ENCODE results near the gene ETFRF1.
A peak's percentile ranks its signal among the peaks of the same experiment; 100 is the strongest.

The ETFRF1 gene

GRCh38 chr12:25236190-25236589 lies 41.2 kb downstream of the ETFRF1 start:
- DNase-seq, result peak; percentile 17

GRCh38 chr12:25236626-25237025 lies 41.6 kb downstream of the ETFRF1 start:
- DNase-seq, result no peak

- peak; percentile 60 for DNase-seq
Measured at GRCh38 chr12:25241167-25242020, 46.4 kb downstream of the ETFRF1 start.

- DNase-seq, result no peak
Measured at GRCh38 chr12:25242981-25243679, 48.1 kb downstream of the ETFRF1 start.

GRCh38 chr12:25243680-25243990 lies 48.6 kb downstream of the ETFRF1 start:
- DNase-seq, result no peak

GRCh38 chr12:25245491-25245890 lies 50.5 kb downstream of the ETFRF1 start:
- DNase-seq, result no peak

- DNase-seq, result no peak
Measured at GRCh38 chr12:25248137-25248536, 53.1 kb downstream of the ETFRF1 start.

GRCh38 chr12:25248732-25249131 lies 53.7 kb downstream of the ETFRF1 start:
- no peak for DNase-seq

GRCh38 chr12:25249931-25250738 lies 55.1 kb downstream of the ETFRF1 start:
- no peak for DNase-seq

- peak; percentile 98 for DNase-seq
Measured at GRCh38 chr12:25250744-25251730, 56.0 kb downstream of the ETFRF1 start, which contains the start of gene KRAS. Gene KRAS (minus strand): TSS chr12:25250929.

- no peak for DNase-seq
Measured at GRCh38 chr12:25251769-25252168, 56.7 kb downstream of the ETFRF1 start.

GRCh38 chr12:25252946-25253345 lies 57.9 kb downstream of the ETFRF1 start:
- DNase-seq, result no peak

GRCh38 chr12:25253371-25254068 lies 58.5 kb downstream of the ETFRF1 start:
- DNase-seq, result no peak

GRCh38 chr12:25254271-25254880 lies 59.3 kb downstream of the ETFRF1 start:
- peak; percentile 59 for DNase-seq
